Neuronal stem cell (in vitro differentiated cells): ENCODE data around the gene ABL1.

Experiments used
- DNase-seq: peaks from one replicate; pipeline ENCODE4 v3.0.0-alpha.2; 2013; ENCODE audit warnings: low spot score
- H2AFZ ChIP-seq: one replicate; pipeline ENCODE4 v1.6.1; 2013; ENCODE audit warnings: mild to moderate bottlenecking, low read length, inconsistent platforms
- H2AK5ac ChIP-seq: 2 replicates; pipeline ENCODE4 v1.6.1; 2013; ENCODE audit warnings: low read depth, mild to moderate bottlenecking, inconsistent platforms, low read length, moderate library complexity, mixed read lengths
- H2BK120ac ChIP-seq: 2 replicates; pipeline ENCODE4 v1.6.1; 2013; ENCODE audit warnings: low read depth, mild to moderate bottlenecking, inconsistent platforms, low read length, moderate library complexity, mixed read lengths
- H2BK12ac ChIP-seq: one replicate; pipeline ENCODE4 v1.6.1; 2013; ENCODE audit warnings: low read length, inconsistent platforms
- H2BK15ac ChIP-seq: 2 replicates; pipeline ENCODE4 v1.6.1; 2013; ENCODE audit warnings: mild to moderate bottlenecking, low read length, inconsistent platforms, mixed read lengths
- H2BK5ac ChIP-seq: one replicate; pipeline ENCODE4 v1.6.1; 2013; ENCODE audit warnings: inconsistent platforms, mild to moderate bottlenecking, low read length, moderate library complexity
- H3K14ac ChIP-seq: one replicate; pipeline ENCODE4 v1.6.1; 2013; ENCODE audit warnings: low read length, inconsistent platforms
- H3K18ac ChIP-seq: 2 replicates; pipeline ENCODE4 v1.6.1; 2013; ENCODE audit warnings: low read length, inconsistent platforms
- H3K23ac ChIP-seq: 2 replicates; pipeline ENCODE4 v1.6.1; 2013; ENCODE audit warnings: low read depth, mild to moderate bottlenecking, mixed read lengths, low read length, inconsistent platforms; ENCODE audit not compliant: poor library complexity
- H3K27ac ChIP-seq: replicated peaks from 3 replicates; pipeline ENCODE4 v1.5.1; 2013; ENCODE audit warnings: low read length, inconsistent platforms
- H3K27me3 ChIP-seq, 3 experiments: 2 replicates each; pipeline ENCODE4 v1.6.1; 2013; ENCODE audit warnings: low read length in 3 of 3, mild to moderate bottlenecking in 2 of 3, inconsistent platforms in 1 of 3, low read depth in 1 of 3, mixed read lengths in 1 of 3, moderate library complexity in 1 of 3; ENCODE audit not compliant: control insufficient read depth in 3 of 3, insufficient read depth in 3 of 3
- H3K36me3 ChIP-seq, 2 donors: replicated peaks in 1 of 2; 2 replicates each; pipeline ENCODE4 v1.6.1; 2013; ENCODE audit warnings: low read length in 2 of 2; ENCODE audit not compliant: control insufficient read depth in 2 of 2, insufficient read depth in 2 of 2
- H3K4ac ChIP-seq: 2 replicates; pipeline ENCODE4 v1.6.1; 2013; ENCODE audit warnings: inconsistent platforms, mild to moderate bottlenecking, low read length, moderate library complexity
- H3K4me1 ChIP-seq, 2 donors: 1 replicate in 1 of 2; 2 replicates in 1 of 2; pipeline ENCODE4 v1.6.1; 2013; ENCODE audit warnings: low read length in 2 of 2, low read depth in 1 of 2; ENCODE audit not compliant: control insufficient read depth in 2 of 2, insufficient read depth in 1 of 2
- H3K4me2 ChIP-seq: one replicate; pipeline ENCODE4 v1.6.1; 2013; ENCODE audit warnings: mild to moderate bottlenecking, low read length, inconsistent platforms; ENCODE audit not compliant: insufficient read depth, poor library complexity, severe bottlenecking
- H3K4me3 ChIP-seq, 2 donors: 2 replicates each; pipeline ENCODE4 v1.5.1; 2013; ENCODE audit warnings: low read length in 2 of 2, mild to moderate bottlenecking in 2 of 2, inconsistent platforms in 1 of 2, moderate library complexity in 1 of 2
- H3K79me1 ChIP-seq: one replicate; pipeline ENCODE4 v1.6.1; 2013; ENCODE audit warnings: low read depth, mild to moderate bottlenecking, inconsistent platforms, low read length, moderate library complexity
- H3K9ac ChIP-seq: one replicate; pipeline ENCODE4 v1.6.1; 2013; ENCODE audit warnings: mild to moderate bottlenecking, low read depth, low read length, inconsistent platforms; ENCODE audit not compliant: poor library complexity
- H3K9me3 ChIP-seq, 2 donors: replicated peaks in 1 of 2; 2 replicates each; pipeline versions ENCODE3 to v1.6.1; 2013; ENCODE audit warnings: low read length in 2 of 2, mild to moderate bottlenecking in 2 of 2, inconsistent platforms in 1 of 2, low read depth in 1 of 2, mixed read lengths in 1 of 2, moderate library complexity in 1 of 2; ENCODE audit not compliant: control insufficient read depth in 2 of 2, insufficient read depth in 1 of 2
- H4K8ac ChIP-seq: one replicate; pipeline ENCODE4 v1.6.1; 2013; ENCODE audit warnings: low read depth, mild to moderate bottlenecking, inconsistent platforms, low read length, moderate library complexity
- H4K91ac ChIP-seq: one replicate; pipeline ENCODE4 v1.6.1; 2013; ENCODE audit warnings: low read length, low read depth, mild to moderate bottlenecking, inconsistent platforms; ENCODE audit not compliant: poor library complexity
- WGBS, 2 donors: extraction: QIAGEN DNeasy Blood & Tissue Kit; methylation state at CpG; one replicate each; pipeline ENCODE4 v1.1.7; 2013; ENCODE audit warnings: missing lambda C conversion rate in 2 of 2, mixed read lengths in 1 of 2; ENCODE audit not compliant: insufficient read length in 2 of 2, insufficient replicate concordance in 1 of 2; ENCODE audit errors: extremely low coverage in 2 of 2; 5-methylcytosine and 5-hydroxymethylcytosine counted together

Gene ABL1

GRCh38 chr9:130917168-130917960 lies 82.3 kb downstream of the ABL1 start:
- Histone ChIP-seq H3K23ac (peak overlapping the region; percentile 92), H3K18ac (peak overlapping the region; percentile 70), H4K8ac (peak overlapping the region; percentile 3), H3K14ac (no peak overlapping the region), H2AFZ (no peak overlapping the region), H3K4ac (no peak overlapping the region), H3K9ac (peak overlapping the region; percentile 78), H3K9me3 (no peaks in the 10 kb centered on the region), H3K4me1 (peaks cover 26 to 30% of the 10 kb centered on the region in 2 donors), H3K4me2 (no peak overlapping the region), H2BK12ac (no peak overlapping the region), H2BK5ac (no peak overlapping the region), H3K36me3 (no peaks in the 10 kb centered on the region), H2AK5ac (peak overlapping the region; percentile 89), H3K27ac (no peak overlapping the region), H4K91ac (no peak overlapping the region), H3K27me3 (peaks cover 2 to 92% (median 2%) of the 10 kb centered on the region in 3 experiments), H2BK120ac (peak overlapping the region; percentile 24), H3K79me1 (no peaks in the 10 kb centered on the region), H3K4me3 (no peak overlapping the region), H2BK15ac (no peak overlapping the region)
- DNase-seq: no peak
- WGBS, 2 donors: no CpG with 5 or more reads among the region's 34 CpGs

- Histone ChIP-seq H2BK15ac (no peak overlapping the region), H3K27ac (no peak overlapping the region), H3K9me3 (no peaks in the 10 kb centered on the region), H3K23ac (peak overlapping the region; percentile 92), H3K9ac (no peak overlapping the region), H2AFZ (no peak overlapping the region), H3K4me2 (no peak overlapping the region), H2BK5ac (no peak overlapping the region), H4K8ac (no peak overlapping the region), H3K36me3 (no peaks in the 10 kb centered on the region), H3K79me1 (no peaks in the 10 kb centered on the region), H3K4me3 (no peak overlapping the region), H3K27me3 (peaks cover 2 to 94% (median 2%) of the 10 kb centered on the region in 3 experiments), H3K18ac (no peak overlapping the region), H2BK120ac (no peak overlapping the region), H2BK12ac (no peak overlapping the region), H3K14ac (no peak overlapping the region), H4K91ac (no peak overlapping the region), H3K4ac (no peak overlapping the region), H3K4me1 (peaks cover 21 to 29% of the 10 kb centered on the region in 2 donors), H2AK5ac (peak overlapping the region; percentile 89)
- DNase-seq: no peak
- WGBS, 2 donors: no CpG with 5 or more reads among the region's 9 CpGs
These were observed 83.2 kb downstream of the ABL1 start for GRCh38 chr9:130918101-130918825.

DNA sequence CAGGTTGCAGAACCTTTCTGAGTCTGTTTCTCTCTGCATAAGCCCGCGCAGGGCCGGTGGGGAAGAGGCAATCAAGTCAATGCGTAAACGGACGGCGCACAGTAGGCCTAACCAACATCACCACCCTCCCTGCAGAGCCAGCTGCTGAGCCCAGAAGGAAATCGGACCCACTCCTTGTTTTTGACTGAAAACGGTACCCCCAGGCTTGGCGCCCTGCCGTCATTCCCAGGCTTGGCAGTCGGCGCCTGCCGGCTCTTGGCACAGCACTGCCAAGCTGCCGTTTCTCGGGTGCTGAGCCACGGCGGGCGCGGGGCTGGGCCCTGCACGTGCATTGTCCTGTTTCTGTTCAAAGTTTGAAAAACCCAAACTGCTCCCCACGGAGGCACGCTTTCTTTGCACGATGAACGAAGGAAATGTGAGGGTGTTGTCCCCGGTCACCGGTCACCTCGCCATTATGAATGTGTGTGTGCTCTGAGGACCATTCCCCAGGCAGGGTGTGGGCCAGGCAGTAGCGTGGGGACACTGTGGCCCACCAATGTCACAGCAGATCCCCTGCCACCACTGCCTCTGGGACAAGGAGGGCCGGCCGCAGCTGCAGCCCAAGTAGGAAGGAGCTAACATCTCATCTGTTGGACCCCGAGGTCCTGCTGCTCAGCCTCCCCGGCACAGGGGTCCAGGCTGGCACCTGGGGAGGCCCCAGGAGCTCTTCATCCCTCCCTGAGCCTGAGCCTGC lies 83.9 kb downstream of the ABL1 start:
- H2AFZ ChIP-seq: no peak overlapping the region
- no peaks in the 10 kb centered on the region for H3K36me3 ChIP-seq
- no peak overlapping the region for H3K27ac ChIP-seq
- H3K4me1 ChIP-seq: peaks cover 18 to 25% of the 10 kb centered on the region in 2 donors
- H2BK15ac ChIP-seq: peak overlapping the region; percentile 2
- DNase-seq: no peak
- H4K8ac ChIP-seq: no peak overlapping the region
- no CpG with 5 or more reads among the region's 33 CpGs for WGBS, 2 donors
- no peaks in the 10 kb centered on the region for H3K9me3 ChIP-seq
- H3K27me3 ChIP-seq: peaks cover 2 to 94% (median 2%) of the 10 kb centered on the region in 3 experiments
- H3K18ac ChIP-seq: peak overlapping the region; percentile 2
- H2BK12ac ChIP-seq: no peak overlapping the region
- H3K23ac ChIP-seq: peak overlapping the region; percentile 94
- no peak overlapping the region for H3K4me3 ChIP-seq
- H3K9ac ChIP-seq: no peak overlapping the region
- peak overlapping the region; percentile 98 for H2AK5ac ChIP-seq
- H3K14ac ChIP-seq: no peak overlapping the region
- H3K79me1 ChIP-seq: no peaks in the 10 kb centered on the region
- no peak overlapping the region for H3K4me2 ChIP-seq
- H2BK5ac ChIP-seq: no peak overlapping the region
- H3K4ac ChIP-seq: no peak overlapping the region
- H2BK120ac ChIP-seq: no peak overlapping the region
- no peak overlapping the region for H4K91ac ChIP-seq
